Natural killer cell (primary cell): Measurements from ENCODE around the gene MYPN. TPM values are rescaled to one million over a fixed set of nuclear protein-coding genes. Genes with fewer than 3 reads are reported as not detected.

Source experiments
- ATAC-seq, 3 donors: fragments of 150-1000 bp in 2 of 3; fragments of 200-7000 bp in 1 of 3; cut with Tn5 transposase; 1 replicate in 1 of 3; 2 replicates in 2 of 3; pipeline ENCODE4 v1.10.0; 2021; ENCODE audit warnings: mild to moderate bottlenecking in 2 of 3, moderate library complexity in 2 of 3
- DNase-seq, 2 donors: peaks; one replicate each; pipeline versions ENCODE4 v3.0.0 to v3.0.0-alpha.2; 2013 to 2021; ENCODE audit warnings: mixed read lengths in 1 of 2
- H3K27ac ChIP-seq: one replicate; pipeline ENCODE4 v1.5.1; 2013; ENCODE audit warnings: mild to moderate bottlenecking, low read length
- H3K27me3 ChIP-seq: one replicate; pipeline ENCODE4 v1.6.1; 2013; ENCODE audit warnings: low read length; ENCODE audit not compliant: control insufficient read depth, insufficient read depth
- H3K36me3 ChIP-seq: one replicate; pipeline ENCODE4 v1.6.1; 2013; ENCODE audit warnings: low read length; ENCODE audit not compliant: control insufficient read depth, insufficient read depth
- H3K4me1 ChIP-seq: one replicate; pipeline ENCODE4 v1.6.1; 2013; ENCODE audit warnings: low read length; ENCODE audit not compliant: control insufficient read depth, insufficient read depth
- H3K4me3 ChIP-seq: one replicate; pipeline ENCODE4 v1.5.1; 2013; ENCODE audit warnings: low read length
- H3K9me3 ChIP-seq: one replicate; pipeline ENCODE4 v1.6.1; 2013; ENCODE audit warnings: low read length; ENCODE audit not compliant: control insufficient read depth, insufficient read depth
- H3K27ac Mint-ChIP-seq, 2 donors: one replicate each; pipeline ENCODE4 v1.8.0; 2022; ENCODE audit warnings: mild to moderate bottlenecking in 2 of 2, mixed read lengths in 2 of 2, moderate library complexity in 1 of 2
- H3K27me3 Mint-ChIP-seq, 2 donors: one replicate each; pipeline ENCODE4 v1.8.0; 2022; ENCODE audit warnings: low read depth in 2 of 2, mixed read lengths in 2 of 2
- H3K36me3 Mint-ChIP-seq: one replicate; pipeline ENCODE4 v1.8.0; 2022; ENCODE audit warnings: mixed read lengths
- H3K4me1 Mint-ChIP-seq, 2 donors: one replicate each; pipeline ENCODE4 v1.8.0; 2022; ENCODE audit warnings: mixed read lengths in 2 of 2
- H3K4me3 Mint-ChIP-seq: one replicate; pipeline ENCODE4 v1.8.0; 2022; ENCODE audit warnings: mild to moderate bottlenecking, moderate library complexity, mixed read lengths
- H3K9me3 Mint-ChIP-seq, 2 donors: one replicate each; pipeline ENCODE4 v1.8.0; 2022; ENCODE audit warnings: mixed read lengths in 2 of 2
- WGBS: methylation state at CpG from one replicate; pipeline ENCODE4 v1.1.7; 2013; ENCODE audit warnings: missing lambda C conversion rate; ENCODE audit not compliant: insufficient coverage; 5-methylcytosine and 5-hydroxymethylcytosine counted together
- intact Hi-C: fragments of 100-400 bp; cut with micrococcal nuclease; formaldehyde crosslinking; loops from one replicate; pipeline ENCODE4 v1.14.2; 2022
- total RNA-seq, 4 donors: library from RNA; stranded (reverse); fragments of 120-200 nt in 1 of 4; gene quantifications; one replicate each; pipeline versions ENCODE4 v1.2.3 to v1.2.4, GENCODE V29; 2013 to 2022
- TF ChIP-seq, protein P1 (sequence below): fragments of 200-600 bp; IDR thresholded peaks from one replicate; pipeline ENCODE4 v1.8.0; 2022; ENCODE audit warnings: antibody characterized with exemption

MYPN gene
- total RNA-seq, 3 donors from 2014 or later (not counting 1 experiment from before 2014, with no cell fraction given) = not detected

DNA sequence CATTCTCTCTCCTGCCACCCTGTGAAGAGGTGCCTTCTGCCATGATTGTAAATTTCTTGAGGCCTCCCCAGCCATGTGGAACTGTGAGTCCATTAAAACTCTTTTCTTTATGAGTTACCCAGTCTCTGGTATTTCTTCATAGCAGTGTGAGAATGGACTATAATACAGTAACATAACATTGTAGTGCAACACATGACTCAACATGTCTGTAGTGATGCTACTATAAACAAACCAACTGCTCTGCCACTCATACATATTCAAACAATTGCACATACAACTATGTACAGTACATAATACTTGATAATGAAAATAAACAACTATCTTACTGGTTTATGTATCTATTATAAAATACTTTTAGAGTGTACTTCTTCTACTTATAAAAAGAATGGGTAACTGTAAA, 115.5 kb downstream of the MYPN start:
- no peaks in the 10 kb centered on the region for H3K36me3 Mint-ChIP-seq
- Histone ChIP-seq H3K4me1 (no peaks in the 10 kb centered on the region), H3K4me3 (no peak overlapping the region), H3K27ac (no peak overlapping the region), H3K9me3 (no peaks in the 10 kb centered on the region), H3K27me3 (no peaks in the 10 kb centered on the region), H3K36me3 (no peaks in the 10 kb centered on the region)
- no peak overlapping the region for H3K27ac Mint-ChIP-seq
- no peaks in the 10 kb centered on the region for H3K4me1 Mint-ChIP-seq
- TF ChIP-seq, protein P1, sequence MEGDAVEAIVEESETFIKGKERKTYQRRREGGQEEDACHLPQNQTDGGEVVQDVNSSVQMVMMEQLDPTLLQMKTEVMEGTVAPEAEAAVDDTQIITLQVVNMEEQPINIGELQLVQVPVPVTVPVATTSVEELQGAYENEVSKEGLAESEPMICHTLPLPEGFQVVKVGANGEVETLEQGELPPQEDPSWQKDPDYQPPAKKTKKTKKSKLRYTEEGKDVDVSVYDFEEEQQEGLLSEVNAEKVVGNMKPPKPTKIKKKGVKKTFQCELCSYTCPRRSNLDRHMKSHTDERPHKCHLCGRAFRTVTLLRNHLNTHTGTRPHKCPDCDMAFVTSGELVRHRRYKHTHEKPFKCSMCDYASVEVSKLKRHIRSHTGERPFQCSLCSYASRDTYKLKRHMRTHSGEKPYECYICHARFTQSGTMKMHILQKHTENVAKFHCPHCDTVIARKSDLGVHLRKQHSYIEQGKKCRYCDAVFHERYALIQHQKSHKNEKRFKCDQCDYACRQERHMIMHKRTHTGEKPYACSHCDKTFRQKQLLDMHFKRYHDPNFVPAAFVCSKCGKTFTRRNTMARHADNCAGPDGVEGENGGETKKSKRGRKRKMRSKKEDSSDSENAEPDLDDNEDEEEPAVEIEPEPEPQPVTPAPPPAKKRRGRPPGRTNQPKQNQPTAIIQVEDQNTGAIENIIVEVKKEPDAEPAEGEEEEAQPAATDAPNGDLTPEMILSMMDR = no peak
- ATAC-seq (no peak), DNase-seq (no peak)
- intact Hi-C loops = no loop called here
- H3K27me3 Mint-ChIP-seq = peaks cover 13 to 22% of the 10 kb centered on the region in 2 donors
- no peaks in the 10 kb centered on the region for H3K9me3 Mint-ChIP-seq
- H3K4me3 Mint-ChIP-seq = no peak overlapping the region

DNA sequence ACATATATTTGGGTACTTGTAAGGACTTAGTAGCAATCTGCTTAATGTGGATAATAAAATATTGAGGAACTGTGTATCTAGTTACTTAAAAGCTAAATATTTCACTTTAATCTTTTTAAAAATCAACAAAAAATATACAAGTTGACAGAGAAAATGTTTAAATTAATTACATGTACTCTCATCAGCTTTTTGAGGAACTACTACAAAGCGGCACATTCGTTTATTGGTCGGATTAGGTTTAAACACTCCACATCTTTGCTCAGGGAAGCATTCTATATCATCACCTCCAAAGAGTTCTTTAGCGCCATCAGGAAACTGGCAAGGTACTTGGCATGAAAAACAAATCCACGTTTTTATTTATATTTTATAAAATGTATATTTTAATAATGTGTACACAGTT, 121.0 kb downstream of the MYPN start:
- Mint-ChIP-seq H3K36me3 (no peaks in the 10 kb centered on the region), H3K4me1 (peaks cover 0 to 5% of the 10 kb centered on the region in 2 donors), H3K27ac (no peak overlapping the region), H3K27me3 (peaks cover 29 to 52% of the 10 kb centered on the region in 2 donors), H3K9me3 (no peaks in the 10 kb centered on the region), H3K4me3 (no peak overlapping the region)
- H3K27ac ChIP-seq = no peak overlapping the region
- intact Hi-C loops = no loop called here
- TF ChIP-seq, protein P1 = no peak
- H3K4me1 ChIP-seq = peaks cover 10% of the 10 kb centered on the region
- H3K4me3 ChIP-seq = no peak overlapping the region
- no peaks in the 10 kb centered on the region for H3K9me3 ChIP-seq
- ATAC-seq (no peak), DNase-seq (no peak)
- H3K36me3 ChIP-seq = no peaks in the 10 kb centered on the region
- 97% methylated on average over 4 of the region's 5 CpGs for WGBS
- peaks cover 14% of the 10 kb centered on the region for H3K27me3 ChIP-seq

DNA sequence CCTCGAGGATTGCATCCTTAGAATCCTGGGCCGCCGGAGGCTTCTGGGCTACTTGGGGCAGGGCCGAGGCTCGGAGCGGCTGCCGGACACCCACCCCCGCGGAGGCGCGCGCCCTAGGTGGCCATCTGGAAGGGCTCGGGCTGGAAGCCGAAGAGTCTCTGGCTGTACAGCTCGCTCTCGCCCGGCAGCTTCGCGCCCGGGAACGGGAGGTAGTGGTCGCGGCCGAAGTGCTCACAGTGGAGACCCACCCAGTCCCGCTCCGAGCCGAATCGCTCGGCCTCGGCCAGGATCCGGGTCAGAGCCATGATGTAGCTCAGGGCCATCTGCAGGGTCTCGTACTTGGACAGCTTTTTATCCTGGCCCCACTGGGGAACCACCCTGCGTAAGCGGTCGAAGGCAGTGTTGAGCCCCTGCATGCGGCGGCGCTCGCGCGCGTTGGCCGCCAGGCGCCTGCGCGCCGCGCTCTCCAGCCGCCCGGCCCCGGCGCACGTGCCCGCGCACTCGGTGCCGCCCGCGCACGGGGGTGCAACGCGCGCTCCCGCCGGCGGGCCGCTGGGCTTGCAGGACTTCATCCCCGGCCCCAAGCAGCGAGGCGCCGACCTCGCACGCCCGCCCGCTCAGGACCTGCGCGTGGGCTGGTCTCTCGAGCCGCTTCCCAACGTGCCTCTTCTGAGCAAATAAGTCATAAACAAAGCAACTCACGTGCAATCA, 122.0 kb downstream of the MYPN start:
- no peaks in the 10 kb centered on the region for H3K36me3 ChIP-seq
- Mint-ChIP-seq H3K27me3 (peaks cover 29 to 52% of the 10 kb centered on the region in 2 donors), H3K4me1 (peaks cover 0 to 5% of the 10 kb centered on the region in 2 donors), H3K36me3 (no peaks in the 10 kb centered on the region), H3K9me3 (no peaks in the 10 kb centered on the region), H3K27ac (no peak overlapping the region), H3K4me3 (peak overlapping the region; percentile 78)
- intact Hi-C loops = no loop called here
- DNase-seq = peak in 1 of 2 donors; percentile 43
- H3K4me1 ChIP-seq = peaks cover 10% of the 10 kb centered on the region
- H3K27ac ChIP-seq = no peak overlapping the region
- H3K9me3 ChIP-seq = no peaks in the 10 kb centered on the region
- peaks cover 14% of the 10 kb centered on the region for H3K27me3 ChIP-seq
- TF ChIP-seq, protein P1 = no peak
- WGBS = under 1% methylated on average over 81 of the region's 81 CpGs
- ATAC-seq = peak in 2 of 3 donors; percentile 35 to 78
- H3K4me3 ChIP-seq = peak overlapping the region; percentile 36

DNA sequence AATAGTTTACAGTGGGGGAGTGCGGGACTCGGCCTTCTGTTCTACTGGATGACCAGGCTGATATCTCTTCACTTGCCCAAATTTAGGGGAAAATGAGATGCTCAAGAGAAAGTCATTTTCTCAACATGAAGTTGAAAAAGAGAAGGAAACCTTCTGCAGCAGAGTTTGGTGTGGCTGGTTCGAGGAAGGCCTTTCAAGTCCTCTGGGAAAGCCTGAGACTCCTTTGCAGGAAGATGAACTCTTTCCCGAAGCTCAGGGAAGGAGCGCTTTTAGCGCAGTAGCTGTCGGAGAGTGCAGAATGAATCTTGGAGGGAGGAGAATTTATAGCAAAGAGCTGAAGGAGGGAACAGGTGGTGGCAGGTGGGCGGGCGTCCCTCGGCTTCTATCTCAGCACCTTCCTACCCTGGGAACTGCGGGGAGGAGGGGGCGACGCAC, 122.5 kb downstream of the MYPN start, which contains the start of gene ATOH7:
Gene ATOH7 (minus strand): TSS at position 297 of the 435 bp plus-strand sequence. CDS start 436 bp downstream, outside the sequence.
- TF ChIP-seq, protein P1 = no peak
- Mint-ChIP-seq H3K36me3 (no peaks in the 10 kb centered on the region), H3K4me3 (peak within 1 kb of the TSS; percentile 78), H3K27me3 (peaks cover 29 to 52% of the 10 kb centered on the region in 2 donors), H3K27ac (no peak within 1 kb of the TSS), H3K4me1 (peaks cover 0 to 5% of the 10 kb centered on the region in 2 donors), H3K9me3 (no peaks in the 10 kb centered on the region)
- no peak within 1 kb of the TSS for H3K27ac ChIP-seq
- intact Hi-C loops = no loop called here
- H3K9me3 ChIP-seq = no peaks in the 10 kb centered on the region
- 73% methylated on average over 13 of the region's 13 CpGs for WGBS
- H3K27me3 ChIP-seq = peaks cover 14% of the 10 kb centered on the region
- no peaks in the 10 kb centered on the region for H3K36me3 ChIP-seq
- H3K4me3 ChIP-seq = peak within 1 kb of the TSS; percentile 36
- peaks cover 10% of the 10 kb centered on the region for H3K4me1 ChIP-seq
- ATAC-seq (no peak), DNase-seq (no peak)
